Measurements from ENCODE around the gene ATRNL1.

GRCh38 chr10:115969591-115969990, 876.4 kb downstream of the ATRNL1 start:
- no peak for TF ChIP-seq SUZ12 (IDR thresholded peaks at IDR 0.05; ENCODE audit: extremely low read depth, insufficient read depth, insufficient read length)
- no peak for TF ChIP-seq YY1 (IDR thresholded peaks at IDR 0.05; ENCODE audit: insufficient read depth, insufficient read length)

All from NT2/D1 (cell line).